A673 (cell line): ENCODE measurements around the gene SLCO4C1. TPM values are rescaled to one million over a fixed set of nuclear protein-coding genes. Genes with fewer than 3 reads are reported as not detected.

Experiments
- BruUV-seq: library from RNA; stranded (reverse); fragments of 400-500 nt; replicated peaks from 2 replicates; lab custom pipeline; 2021; lab: Mats Ljungman, UMichigan
- CTCF ChIA-PET: fragments of 300-600 bp; sonication (Branson Sonifier 250); formaldehyde crosslinking; loops from one replicate; lab custom pipeline; 2022; ENCODE audit warnings: antibody characterized with exemption; lab: Charles Lee
- POLR2A ChIA-PET: fragments of 300-600 bp; sonication (Branson Sonifier 250); formaldehyde crosslinking; loops from one replicate; lab custom pipeline; 2022; ENCODE audit warnings: antibody characterized with exemption; ENCODE audit not compliant: low non-redundant PET; lab: Charles Lee
- DNase-seq: peaks from one replicate; pipeline ENCODE4 v3.0.0-alpha.2; 2015; ENCODE audit warnings: low spot score
- H3K27ac ChIP-seq: fragments of 200-600 bp; sonication (generic); 2 replicates; pipeline ENCODE4 v1.5.1; 2016; ENCODE audit warnings: mixed run types, low read depth, mild to moderate bottlenecking, mixed read lengths, antibody characterized with exemption, low read length; ENCODE audit not compliant: poor library complexity, severe bottlenecking
- H3K27me3 ChIP-seq: fragments of 200-600 bp; sonication (generic); replicated peaks from 2 replicates; pipeline ENCODE4 v1.6.1; 2017; ENCODE audit warnings: mixed run types, low read depth, mild to moderate bottlenecking, mixed read lengths, antibody characterized with exemption, low read length; ENCODE audit not compliant: insufficient read depth, poor library complexity
- H3K36me3 ChIP-seq: fragments of 200-600 bp; sonication (generic); 2 replicates; pipeline ENCODE4 v1.6.1; 2016; ENCODE audit warnings: mixed run types, mild to moderate bottlenecking, mixed read lengths, antibody characterized with exemption, low read length; ENCODE audit not compliant: insufficient read depth, poor library complexity, severe bottlenecking
- H3K4me1 ChIP-seq: fragments of 200-600 bp; sonication (generic); 2 replicates; pipeline ENCODE4 v1.6.1; 2017; ENCODE audit warnings: mixed run types, mild to moderate bottlenecking, mixed read lengths, antibody characterized with exemption, low read length; ENCODE audit not compliant: insufficient read depth, poor library complexity, severe bottlenecking
- H3K4me3 ChIP-seq: fragments of 200-600 bp; sonication (generic); 2 replicates; pipeline ENCODE4 v1.5.1; 2016; ENCODE audit warnings: low read depth, mixed run types, mild to moderate bottlenecking, mixed read lengths, low read length; ENCODE audit not compliant: poor library complexity, severe bottlenecking
- H3K9me3 ChIP-seq: fragments of 200-600 bp; sonication (generic); 2 replicates; pipeline ENCODE4 v1.6.1; 2016; ENCODE audit warnings: mixed run types, low read depth, mild to moderate bottlenecking, mixed read lengths, antibody characterized with exemption, low read length; ENCODE audit not compliant: poor library complexity, severe bottlenecking
- CTCF ChIP-seq: fragments of 300-800, 200-600 bp; sonication (generic); conservative IDR thresholded peaks from 2 replicates; pipeline ENCODE4 v1.5.1; 2017; ENCODE audit warnings: low read depth, mild to moderate bottlenecking, antibody characterized with exemption, low read length, moderate library complexity, mixed read lengths
- EZH2 ChIP-seq: fragments of 200-600 bp; sonication (generic); IDR thresholded peaks from 2 replicates; pipeline ENCODE4 v1.6.1; 2017; ENCODE audit warnings: borderline replicate concordance, low read depth, mild to moderate bottlenecking, mixed read lengths, antibody characterized with exemption, low read length; ENCODE audit not compliant: poor library complexity, severe bottlenecking
- intact Hi-C: fragments of 100-400 bp; cut with micrococcal nuclease; formaldehyde crosslinking; loops from one replicate; pipeline ENCODE4 v1.10.0; 2022; ENCODE audit not compliant: unreplicated experiment
- total RNA-seq: library from RNA; stranded (reverse); gene quantifications from 2 replicates; pipeline ENCODE4 v1.2.3, GENCODE V29; 2021

The SLCO4C1 gene
- total RNA-seq, 1 experiment from 2014 or later, result 0.13 TPM

DNA sequence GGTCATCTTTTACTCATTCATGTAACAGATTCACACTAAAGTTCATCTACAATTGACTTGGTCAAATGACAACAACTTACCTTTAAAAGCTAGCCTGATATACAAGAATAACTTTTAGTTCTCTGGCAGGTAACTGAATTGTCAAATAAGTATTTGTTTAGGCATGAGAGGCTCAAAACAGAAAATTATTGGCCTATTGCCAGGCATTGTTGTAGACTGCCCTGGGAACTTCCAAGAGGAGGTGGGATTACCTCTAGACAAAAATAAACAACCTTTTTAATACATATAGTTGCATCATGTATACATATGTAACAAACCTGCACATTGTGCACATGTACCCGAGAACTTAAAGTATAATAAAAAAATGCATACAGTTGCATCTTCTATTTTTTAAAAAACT lies 18.2 kb upstream of the SLCO4C1 start:
- no peaks in the 10 kb centered on the region for H3K27me3 ChIP-seq

DNA sequence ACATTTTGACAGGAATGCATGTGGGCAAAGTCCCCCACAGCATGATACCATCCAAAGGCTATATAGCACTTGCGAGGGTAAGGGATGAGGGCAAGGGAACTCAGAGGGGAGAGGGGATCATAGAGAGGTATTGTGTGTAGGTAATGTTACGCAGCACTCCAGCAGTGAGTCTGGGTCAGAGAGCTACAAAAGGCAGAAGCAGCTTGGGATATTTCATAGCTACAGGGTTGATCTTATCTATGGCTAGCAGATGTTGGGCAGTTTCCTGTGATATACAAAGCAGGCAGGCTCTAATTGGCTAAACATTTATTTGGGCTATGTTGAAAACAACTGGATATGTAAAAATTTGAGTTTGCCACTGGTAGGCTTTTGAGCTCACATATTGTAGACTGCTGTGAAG lies 17.8 kb upstream of the SLCO4C1 start:
- Histone ChIP-seq H3K4me3 (no peak overlapping the region), H3K4me1 (no peaks in the 10 kb centered on the region), H3K27me3 (no peaks in the 10 kb centered on the region), H3K36me3 (no peaks in the 10 kb centered on the region), H3K27ac (no peak overlapping the region), H3K9me3 (no peaks in the 10 kb centered on the region)
- no TSS peak for BruUV-seq
- intact Hi-C loops, result no loop called here
- CTCF ChIA-PET, result no interaction called here
- no peak for TF ChIP-seq CTCF
- TF ChIP-seq EZH2, result no peak
- no peak for DNase-seq
- POLR2A ChIA-PET, result no interaction called here

More for the DNA sequence above, 18.2 kb upstream of the SLCO4C1 start:
- H3K4me1 ChIP-seq, result no peaks in the 10 kb centered on the region
- no TSS peak for BruUV-seq
- TF ChIP-seq EZH2 (no peak), CTCF (no peak)
- no peak overlapping the region for H3K4me3 ChIP-seq
- CTCF ChIA-PET, result no interaction called here
- H3K9me3 ChIP-seq, result no peaks in the 10 kb centered on the region
- POLR2A ChIA-PET, result no interaction called here
- DNase-seq, result no peak
- no peaks in the 10 kb centered on the region for H3K36me3 ChIP-seq
- no peak overlapping the region for H3K27ac ChIP-seq
- intact Hi-C loops, result no loop called here

DNA sequence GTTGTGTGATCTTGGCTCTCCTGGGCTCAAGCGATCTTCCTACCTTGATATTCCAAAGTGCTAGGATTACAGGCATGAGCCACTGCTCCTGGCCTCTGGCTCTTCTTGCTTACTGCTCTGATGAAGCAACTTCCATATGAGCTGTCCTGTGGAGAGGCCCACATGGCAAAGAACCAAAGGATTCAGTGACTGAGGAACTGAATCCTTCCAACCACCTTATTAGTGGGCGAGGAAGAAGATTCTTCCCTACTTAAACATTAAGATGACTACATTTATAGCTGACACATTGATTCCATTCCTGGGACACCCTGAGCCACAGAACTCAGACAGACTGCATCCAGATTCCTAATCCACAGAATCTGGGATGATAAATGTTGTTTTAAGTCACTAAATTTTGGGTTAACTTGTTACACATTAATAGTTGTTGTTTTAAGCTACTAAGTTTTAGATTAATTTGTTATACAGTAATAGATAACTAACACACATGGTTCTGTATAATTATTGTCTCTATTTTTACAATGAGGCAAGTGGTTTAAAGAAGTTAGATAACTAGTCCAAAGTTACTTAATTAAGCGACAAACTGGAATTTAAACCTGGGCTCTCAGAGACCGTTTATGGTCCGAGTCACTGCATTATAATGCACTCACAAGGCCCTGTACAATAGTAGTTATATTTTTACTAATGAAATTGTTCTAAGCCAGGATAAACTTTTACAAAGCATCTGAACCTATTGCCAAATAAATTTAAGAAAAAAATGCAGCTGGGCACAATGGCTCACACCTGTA lies 16.7 kb upstream of the SLCO4C1 start:
- CTCF ChIA-PET, result no interaction called here
- Histone ChIP-seq H3K36me3 (no peaks in the 10 kb centered on the region), H3K4me3 (no peak overlapping the region), H3K27me3 (no peaks in the 10 kb centered on the region), H3K4me1 (no peaks in the 10 kb centered on the region), H3K9me3 (no peaks in the 10 kb centered on the region), H3K27ac (no peak overlapping the region)
- DNase-seq, result no peak
- no TSS peak for BruUV-seq
- TF ChIP-seq CTCF, result no peak
- no peak for TF ChIP-seq EZH2
- intact Hi-C loops, result no loop called here
- POLR2A ChIA-PET, result no interaction called here
